K562 (cell line): ENCODE measurements around the gene YAP1. TPM values are rescaled to one million over a fixed set of nuclear protein-coding genes. Genes with fewer than 3 reads are reported as not detected.

Source experiments
- ARID1B ChIP-seq: fragments of 450-650 bp; IDR thresholded peaks from 2 replicates; pipeline ENCODE4 v1.6.1; 2016; ENCODE audit warnings: antibody characterized with exemption, mild to moderate bottlenecking, inconsistent platforms
- COPS2 ChIP-seq: fragments of 450-650 bp; conservative IDR thresholded peaks from 2 replicates; pipeline ENCODE4 v1.6.1; 2016; ENCODE audit warnings: mild to moderate bottlenecking, moderate library complexity
- FUS ChIP-seq: fragments of 200-400 bp; formaldehyde crosslinking; optimal IDR thresholded peaks from 2 replicates; pipeline ENCODE3; 2017; ENCODE audit warnings: low read depth, low read length
- GTF2F1 ChIP-seq: IDR thresholded peaks from 2 replicates; pipeline ENCODE4 v1.6.1; 2011; ENCODE audit warnings: low read depth, low read length, improper control_type of control experiment
- JUND ChIP-seq, 2 experiments: IDR thresholded peaks; 2 replicates in 1 of 2; 3 replicates in 1 of 2; pipeline ENCODE4 v1.6.1; 2011; ENCODE audit warnings: borderline replicate concordance in 2 of 2, low read depth in 2 of 2, low read length in 2 of 2, improper control_type of control experiment in 1 of 2, missing biosample characterization in 1 of 2, missing genetic modification characterization in 1 of 2, missing genetic modification reagents in 1 of 2
- RBM15 ChIP-seq: fragments of 200-400 bp; formaldehyde crosslinking; IDR thresholded peaks from 2 replicates; pipeline ENCODE4 v1.6.1; 2018; ENCODE audit warnings: mild to moderate bottlenecking, low read length, moderate library complexity; ENCODE audit not compliant: insufficient read depth
- polyA plus RNA-seq, 8 experiments: library from polyadenylated mRNA; depleted of rRNA in 4 of 8; stranded (reverse) in 5 of 8; unstranded in 3 of 8; fragments of >200 nt; fragmentation: Nextera tagmentation in 2 of 8; fragmentation: Illumina TruSeq in 1 of 8; extraction: Ambion mirVana in 2 of 8; extraction: Trizol in 1 of 8; gene quantifications; 2 replicates each; pipeline versions ENCODE4 v1.2.1 to v1.2.3, GENCODE V29; 2011 to 2014; ENCODE audit warnings: inconsistent platforms in 1 of 8, missing spikeins in 1 of 8
- total RNA-seq, 7 experiments: library from RNA; depleted of rRNA in 6 of 7; stranded (reverse); fragments of >200 nt in 6 of 7; fragmentation: Illumina TruSeq in 2 of 7; extraction: Trizol in 2 of 7; gene quantifications; 2 replicates each; pipeline versions ENCODE4 v1.2.1 to v1.2.3, GENCODE V29; 2011 to 2021; ENCODE audit warnings: low replicate concordance in 1 of 7
- TF ChIP-seq, protein P1 (sequence below): fragments of 200-800 bp; sonication (Bioruptor generic); IDR thresholded peaks from 2 replicates; pipeline ENCODE4 v1.6.1; 2017; ENCODE audit warnings: missing genetic modification characterization, missing compliant biosample characterization
- TF ChIP-seq, protein P2 (sequence below): fragments of 250-450 bp; sonication (Bioruptor Pico); IDR thresholded peaks from 2 replicates; pipeline ENCODE4 v1.5.0; 2022; ENCODE audit warnings: mild to moderate bottlenecking
- TF ChIP-seq, protein P3 (sequence below): fragments of 450-650 bp; IDR thresholded peaks from 2 replicates; pipeline ENCODE4 v1.6.1; 2017; ENCODE audit warnings: antibody characterized with exemption, mild to moderate bottlenecking
- TF ChIP-seq, protein P4 (sequence below), 2 experiments: IDR thresholded peaks; 2 replicates each; pipeline ENCODE4 v1.6.1; 2011; ENCODE audit warnings: borderline replicate concordance in 1 of 2, control low read depth in 1 of 2, low read depth in 1 of 2, low read length in 1 of 2, mild to moderate bottlenecking in 1 of 2, mixed read lengths in 1 of 2, moderate library complexity in 1 of 2; ENCODE audit not compliant: insufficient read depth in 1 of 2, insufficient read length in 1 of 2, poor library complexity in 1 of 2, severe bottlenecking in 1 of 2; ENCODE audit errors: extremely low read depth in 1 of 2
- TF ChIP-seq, protein P5 (sequence below): sonication (generic); IDR thresholded peaks from 2 replicates; pipeline ENCODE4 v1.6.1; 2016

YAP1 gene
- total and polyA plus RNA-seq, 9 of the 15 experiments (the other 6 are each of a cell fraction or from before 2014, with no cell fraction given): 0.18 TPM; not detected in 8

DNA sequence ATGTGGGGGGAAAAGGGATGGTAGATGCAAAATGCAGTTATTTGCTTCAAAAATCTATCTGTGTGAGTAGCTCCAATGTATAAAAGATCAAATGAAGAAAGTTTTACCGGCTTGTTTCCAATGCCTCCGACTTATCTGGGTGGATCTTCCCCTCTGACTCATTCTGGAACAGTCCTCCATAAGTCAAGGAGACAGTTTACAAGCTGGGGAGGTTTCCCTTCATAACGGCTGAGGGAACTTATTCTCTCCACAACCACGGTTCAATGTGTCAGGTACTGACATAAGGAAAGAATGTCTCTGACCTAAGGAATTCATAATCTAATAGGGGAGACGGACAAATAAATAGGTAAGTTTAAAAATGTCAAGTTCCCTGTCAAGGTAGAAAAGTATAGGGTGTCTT lies 157.4 kb downstream of the YAP1 start (continued):
- TF ChIP-seq, protein P1, sequence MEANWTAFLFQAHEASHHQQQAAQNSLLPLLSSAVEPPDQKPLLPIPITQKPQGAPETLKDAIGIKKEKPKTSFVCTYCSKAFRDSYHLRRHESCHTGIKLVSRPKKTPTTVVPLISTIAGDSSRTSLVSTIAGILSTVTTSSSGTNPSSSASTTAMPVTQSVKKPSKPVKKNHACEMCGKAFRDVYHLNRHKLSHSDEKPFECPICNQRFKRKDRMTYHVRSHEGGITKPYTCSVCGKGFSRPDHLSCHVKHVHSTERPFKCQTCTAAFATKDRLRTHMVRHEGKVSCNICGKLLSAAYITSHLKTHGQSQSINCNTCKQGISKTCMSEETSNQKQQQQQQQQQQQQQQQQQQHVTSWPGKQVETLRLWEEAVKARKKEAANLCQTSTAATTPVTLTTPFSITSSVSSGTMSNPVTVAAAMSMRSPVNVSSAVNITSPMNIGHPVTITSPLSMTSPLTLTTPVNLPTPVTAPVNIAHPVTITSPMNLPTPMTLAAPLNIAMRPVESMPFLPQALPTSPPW (CRISPR knock-in tag): 0 out of 2 replicates have a peak, but pooled peaks have one; percentile 27
- TF ChIP-seq, protein P2, sequence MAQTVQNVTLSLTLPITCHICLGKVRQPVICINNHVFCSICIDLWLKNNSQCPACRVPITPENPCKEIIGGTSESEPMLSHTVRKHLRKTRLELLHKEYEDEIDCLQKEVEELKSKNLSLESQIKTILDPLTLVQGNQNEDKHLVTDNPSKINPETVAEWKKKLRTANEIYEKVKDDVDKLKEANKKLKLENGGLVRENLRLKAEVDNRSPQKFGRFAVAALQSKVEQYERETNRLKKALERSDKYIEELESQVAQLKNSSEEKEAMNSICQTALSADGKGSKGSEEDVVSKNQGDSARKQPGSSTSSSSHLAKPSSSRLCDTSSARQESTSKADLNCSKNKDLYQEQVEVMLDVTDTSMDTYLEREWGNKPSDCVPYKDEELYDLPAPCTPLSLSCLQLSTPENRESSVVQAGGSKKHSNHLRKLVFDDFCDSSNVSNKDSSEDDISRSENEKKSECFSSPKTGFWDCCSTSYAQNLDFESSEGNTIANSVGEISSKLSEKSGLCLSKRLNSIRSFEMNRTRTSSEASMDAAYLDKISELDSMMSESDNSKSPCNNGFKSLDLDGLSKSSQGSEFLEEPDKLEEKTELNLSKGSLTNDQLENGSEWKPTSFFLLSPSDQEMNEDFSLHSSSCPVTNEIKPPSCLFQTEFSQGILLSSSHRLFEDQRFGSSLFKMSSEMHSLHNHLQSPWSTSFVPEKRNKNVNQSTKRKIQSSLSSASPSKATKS (CRISPR knock-in tag): no peak
- TF ChIP-seq FUS (no peak), ARID1B (peak; percentile 60), GTF2F1 (no peak), RBM15 (no peak), JUND (IDR thresholded peaks at IDR 0.05; ENCODE audit: borderline replicate concordance, low read depth, low read length) (peak; percentile 91), JUND (tag; IDR thresholded peaks at IDR 0.05; ENCODE audit: borderline replicate concordance, low read depth, low read length) (peak; percentile 92; the same call in 2 of the 3 replicates), COPS2 (no peak)
- TF ChIP-seq, protein P3, sequence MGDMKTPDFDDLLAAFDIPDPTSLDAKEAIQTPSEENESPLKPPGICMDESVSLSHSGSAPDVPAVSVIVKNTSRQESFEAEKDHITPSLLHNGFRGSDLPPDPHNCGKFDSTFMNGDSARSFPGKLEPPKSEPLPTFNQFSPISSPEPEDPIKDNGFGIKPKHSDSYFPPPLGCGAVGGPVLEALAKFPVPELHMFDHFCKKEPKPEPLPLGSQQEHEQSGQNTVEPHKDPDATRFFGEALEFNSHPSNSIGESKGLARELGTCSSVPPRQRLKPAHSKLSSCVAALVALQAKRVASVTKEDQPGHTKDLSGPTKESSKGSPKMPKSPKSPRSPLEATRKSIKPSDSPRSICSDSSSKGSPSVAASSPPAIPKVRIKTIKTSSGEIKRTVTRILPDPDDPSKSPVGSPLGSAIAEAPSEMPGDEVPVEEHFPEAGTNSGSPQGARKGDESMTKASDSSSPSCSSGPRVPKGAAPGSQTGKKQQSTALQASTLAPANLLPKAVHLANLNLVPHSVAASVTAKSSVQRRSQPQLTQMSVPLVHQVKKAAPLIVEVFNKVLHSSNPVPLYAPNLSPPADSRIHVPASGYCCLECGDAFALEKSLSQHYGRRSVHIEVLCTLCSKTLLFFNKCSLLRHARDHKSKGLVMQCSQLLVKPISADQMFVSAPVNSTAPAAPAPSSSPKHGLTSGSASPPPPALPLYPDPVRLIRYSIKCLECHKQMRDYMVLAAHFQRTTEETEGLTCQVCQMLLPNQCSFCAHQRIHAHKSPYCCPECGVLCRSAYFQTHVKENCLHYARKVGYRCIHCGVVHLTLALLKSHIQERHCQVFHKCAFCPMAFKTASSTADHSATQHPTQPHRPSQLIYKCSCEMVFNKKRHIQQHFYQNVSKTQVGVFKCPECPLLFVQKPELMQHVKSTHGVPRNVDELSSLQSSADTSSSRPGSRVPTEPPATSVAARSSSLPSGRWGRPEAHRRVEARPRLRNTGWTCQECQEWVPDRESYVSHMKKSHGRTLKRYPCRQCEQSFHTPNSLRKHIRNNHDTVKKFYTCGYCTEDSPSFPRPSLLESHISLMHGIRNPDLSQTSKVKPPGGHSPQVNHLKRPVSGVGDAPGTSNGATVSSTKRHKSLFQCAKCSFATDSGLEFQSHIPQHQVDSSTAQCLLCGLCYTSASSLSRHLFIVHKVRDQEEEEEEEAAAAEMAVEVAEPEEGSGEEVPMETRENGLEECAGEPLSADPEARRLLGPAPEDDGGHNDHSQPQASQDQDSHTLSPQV: no peak
- TF ChIP-seq, protein P4, sequence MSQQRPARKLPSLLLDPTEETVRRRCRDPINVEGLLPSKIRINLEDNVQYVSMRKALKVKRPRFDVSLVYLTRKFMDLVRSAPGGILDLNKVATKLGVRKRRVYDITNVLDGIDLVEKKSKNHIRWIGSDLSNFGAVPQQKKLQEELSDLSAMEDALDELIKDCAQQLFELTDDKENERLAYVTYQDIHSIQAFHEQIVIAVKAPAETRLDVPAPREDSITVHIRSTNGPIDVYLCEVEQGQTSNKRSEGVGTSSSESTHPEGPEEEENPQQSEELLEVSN (IDR thresholded peaks at IDR 0.05; ENCODE audit: borderline replicate concordance in 1 of 2, extremely low read depth in 1 of 2, insufficient read depth in 1 of 2, insufficient read length in 1 of 2, low read depth in 1 of 2, low read length in 1 of 2, poor library complexity in 1 of 2, severe bottlenecking in 1 of 2): no peak
- TF ChIP-seq, protein P5, sequence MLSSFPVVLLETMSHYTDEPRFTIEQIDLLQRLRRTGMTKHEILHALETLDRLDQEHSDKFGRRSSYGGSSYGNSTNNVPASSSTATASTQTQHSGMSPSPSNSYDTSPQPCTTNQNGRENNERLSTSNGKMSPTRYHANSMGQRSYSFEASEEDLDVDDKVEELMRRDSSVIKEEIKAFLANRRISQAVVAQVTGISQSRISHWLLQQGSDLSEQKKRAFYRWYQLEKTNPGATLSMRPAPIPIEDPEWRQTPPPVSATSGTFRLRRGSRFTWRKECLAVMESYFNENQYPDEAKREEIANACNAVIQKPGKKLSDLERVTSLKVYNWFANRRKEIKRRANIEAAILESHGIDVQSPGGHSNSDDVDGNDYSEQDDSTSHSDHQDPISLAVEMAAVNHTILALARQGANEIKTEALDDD: 0 out of 2 replicates have a peak, but pooled peaks have one; percentile 9
